Aortic smooth muscle cell (primary cell): Measurements from ENCODE around the gene XPNPEP2. TPM values are rescaled to one million over a fixed set of nuclear protein-coding genes. Genes with fewer than 3 reads are reported as not detected.

Source experiments
- total RNA-seq: library from RNA; depleted of rRNA; stranded (reverse); fragments of >200 nt; gene quantifications from 2 replicates; pipeline ENCODE4 v1.2.3, GENCODE V29; 2014

XPNPEP2 gene, protein sequence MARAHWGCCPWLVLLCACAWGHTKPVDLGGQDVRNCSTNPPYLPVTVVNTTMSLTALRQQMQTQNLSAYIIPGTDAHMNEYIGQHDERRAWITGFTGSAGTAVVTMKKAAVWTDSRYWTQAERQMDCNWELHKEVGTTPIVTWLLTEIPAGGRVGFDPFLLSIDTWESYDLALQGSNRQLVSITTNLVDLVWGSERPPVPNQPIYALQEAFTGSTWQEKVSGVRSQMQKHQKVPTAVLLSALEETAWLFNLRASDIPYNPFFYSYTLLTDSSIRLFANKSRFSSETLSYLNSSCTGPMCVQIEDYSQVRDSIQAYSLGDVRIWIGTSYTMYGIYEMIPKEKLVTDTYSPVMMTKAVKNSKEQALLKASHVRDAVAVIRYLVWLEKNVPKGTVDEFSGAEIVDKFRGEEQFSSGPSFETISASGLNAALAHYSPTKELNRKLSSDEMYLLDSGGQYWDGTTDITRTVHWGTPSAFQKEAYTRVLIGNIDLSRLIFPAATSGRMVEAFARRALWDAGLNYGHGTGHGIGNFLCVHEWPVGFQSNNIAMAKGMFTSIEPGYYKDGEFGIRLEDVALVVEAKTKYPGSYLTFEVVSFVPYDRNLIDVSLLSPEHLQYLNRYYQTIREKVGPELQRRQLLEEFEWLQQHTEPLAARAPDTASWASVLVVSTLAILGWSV
- total RNA-seq = not detected in 2 replicates

DNA sequence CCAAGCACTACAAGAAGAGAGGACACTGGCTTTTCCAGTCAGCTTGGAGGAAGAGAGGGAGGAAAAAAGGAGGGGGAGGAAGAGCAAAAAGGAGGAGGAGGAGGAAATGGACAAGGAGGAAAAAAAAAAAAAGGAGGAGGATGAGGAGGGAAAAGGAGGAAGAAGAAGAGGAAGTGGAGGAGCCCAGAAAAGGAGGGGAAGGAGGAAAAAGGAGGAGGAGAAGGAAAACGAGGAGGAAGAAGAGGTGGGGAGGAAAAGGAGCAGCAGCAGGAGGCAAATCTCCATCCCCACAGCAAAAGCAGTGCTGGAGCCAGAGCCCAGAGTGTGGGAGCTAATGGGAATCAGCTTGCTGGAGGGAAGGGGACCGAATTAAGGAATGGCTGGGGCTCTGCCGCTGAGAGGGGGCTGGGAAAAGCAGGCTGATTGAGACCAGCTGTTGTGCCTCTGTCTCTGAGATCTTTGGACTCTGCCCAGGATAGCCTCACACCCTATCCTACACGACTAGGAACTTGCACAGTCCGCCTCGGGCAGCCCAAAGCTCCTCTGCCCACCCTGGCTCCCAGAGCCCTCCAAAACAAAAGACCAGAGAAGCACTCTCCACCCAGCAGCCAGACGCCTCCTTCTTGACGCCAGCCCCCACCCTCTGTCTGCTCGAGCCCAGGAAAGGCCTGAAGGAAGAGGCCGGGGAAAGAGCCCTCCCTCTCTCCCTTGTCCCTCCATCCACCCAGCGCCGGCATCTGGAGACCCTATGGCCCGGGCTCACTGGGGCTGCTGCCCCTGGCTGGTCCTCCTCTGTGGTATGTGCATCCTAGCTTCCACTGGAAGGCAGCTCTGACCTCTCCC is at the start of gene XPNPEP2:
Gene XPNPEP2, plus strand, starts transcription at position 514 of the 843 bp plus-strand sequence. Its CDS starts 235 bp downstream, at position 749.

DNA sequence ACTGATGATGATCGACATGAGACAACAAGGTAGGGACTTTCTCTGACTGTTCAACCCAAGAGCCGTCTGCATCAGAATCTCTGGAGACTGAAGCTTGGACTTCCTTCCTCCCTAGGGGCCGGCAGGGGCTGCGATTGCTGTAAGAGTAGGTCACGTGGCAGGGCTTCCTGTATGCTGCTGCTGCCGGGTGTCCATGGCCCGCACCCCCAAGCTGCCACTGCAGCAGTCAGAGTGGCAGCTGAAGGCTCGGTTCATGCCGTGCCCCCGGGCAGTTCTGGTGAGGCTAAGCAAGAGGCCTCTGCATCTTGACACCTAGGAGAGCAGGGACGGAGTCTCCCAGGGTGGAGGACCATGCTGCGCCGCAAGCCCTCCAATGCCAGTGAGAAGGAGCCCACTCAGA is 41.0 kb downstream of the XPNPEP2 start, which contains the start of gene SASH3:
Gene SASH3, plus strand, starts transcription at position 203 of the 400 bp plus-strand sequence. Its CDS starts 149 bp downstream, at position 352.

Other genes starting within 250 kb of the XPNPEP2 start
- gene SMARCA1, start 215.5 kb upstream of the XPNPEP2 start, total RNA-seq = 59.8 and 78.5 TPM in 2 replicates
- gene OCRL, start 198.7 kb upstream of the XPNPEP2 start, total RNA-seq = 19.6 and 21.1 TPM in 2 replicates
- 3.1 and 9.2 TPM in 2 replicates for gene APLN, start 84.0 kb upstream of the XPNPEP2 start, total RNA-seq
- gene SASH3, start 41.0 kb downstream of the XPNPEP2 start, total RNA-seq = not detected in 2 replicates
- gene ZDHHC9, start 104.9 kb downstream of the XPNPEP2 start, total RNA-seq = 12.9 and 17.6 TPM in 2 replicates
- gene UTP14A, start 167.2 kb downstream of the XPNPEP2 start, total RNA-seq = 16.8 and 21.3 TPM in 2 replicates
- gene BCORL1, start 243.7 kb downstream of the XPNPEP2 start, total RNA-seq = 1.2 and 2.1 TPM in 2 replicates